ENCODE results near the gene ABI1.
A peak's percentile ranks its signal among the peaks of the same experiment; 100 is the strongest.
"Not testable (repeated sequence)": the region's sequence is repeated elsewhere in the genome, so short reads cannot be mapped to it uniquely, and the experiment has no call there.

The ABI1 gene

GRCh38 chr10:26860443-26861204 lies at the start of gene ABI1:
Gene ABI1, minus strand, starts transcription at chr10:26860958. Its CDS starts 95 bp downstream, at chr10:26860863.
- peak; percentile 98 for DNase-seq

GRCh38 chr10:26909753-26910152 lies 49.0 kb upstream of the ABI1 start:
- DNase-seq, result no peak

DNA sequence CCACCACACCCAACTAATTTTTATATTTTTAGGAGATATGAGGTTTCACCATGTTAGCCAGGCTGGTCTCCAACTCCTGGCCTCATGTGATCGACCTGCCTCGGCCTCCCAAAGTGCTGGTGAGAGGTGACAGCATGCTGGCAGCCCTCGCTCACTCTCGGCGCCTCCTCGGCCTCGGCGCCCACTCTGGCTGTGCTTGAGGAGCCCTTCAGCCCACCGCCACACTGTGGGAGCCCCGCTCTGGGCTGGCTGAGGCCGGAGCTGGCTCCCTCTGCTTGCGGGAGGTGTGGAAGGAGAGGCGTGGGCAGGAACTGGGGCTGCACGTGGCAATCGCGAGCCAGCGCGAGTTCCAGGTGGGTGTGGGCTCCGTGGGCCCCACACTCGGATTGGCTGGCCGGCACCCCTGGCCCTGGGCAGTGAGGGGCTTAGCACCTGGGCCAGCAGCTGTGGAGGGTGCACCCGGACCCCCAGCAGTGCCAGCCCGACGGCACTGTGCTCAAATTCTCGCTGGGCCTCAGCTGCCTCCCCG lies 44.6 kb upstream of the ABI1 start:
- not testable (repeated sequence) for DNase-seq

DNA sequence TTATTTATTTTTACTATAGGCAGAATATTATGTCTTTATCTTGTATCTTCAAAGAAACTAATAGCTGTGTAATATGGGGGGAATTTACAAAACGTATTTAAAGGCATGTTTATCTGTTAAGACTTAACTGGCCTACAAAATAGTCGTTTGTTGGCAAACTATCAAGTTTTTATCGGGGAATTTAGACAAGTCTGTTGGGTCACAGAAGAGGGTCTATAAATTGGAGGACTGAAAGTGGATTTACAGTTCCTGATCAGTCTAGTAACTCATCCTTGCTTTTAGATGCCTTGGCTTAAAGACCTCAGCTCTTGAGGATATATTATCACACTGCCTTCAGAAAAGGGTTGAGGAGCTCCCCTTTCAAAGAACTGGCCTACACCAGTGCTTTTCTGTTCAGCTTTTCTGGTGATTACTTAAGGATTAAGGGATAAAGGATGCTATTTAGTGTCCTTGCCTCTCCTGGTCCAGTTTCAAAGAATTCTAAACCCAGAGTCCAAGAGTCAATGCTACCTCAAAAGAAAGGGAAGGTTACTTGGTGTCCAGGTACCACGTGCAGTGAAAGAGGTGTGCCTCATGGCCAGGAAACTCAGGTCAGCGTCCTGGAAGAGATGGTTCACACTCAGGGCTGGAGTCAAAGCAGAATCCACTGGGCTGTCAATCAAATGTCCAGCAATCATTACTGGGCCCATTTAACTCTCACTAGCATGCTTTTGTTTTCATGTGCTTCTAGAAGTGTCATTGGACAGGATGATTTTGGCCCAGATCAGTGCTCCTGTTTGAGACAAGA lies 42.9 kb upstream of the ABI1 start:
- no peak for DNase-seq

- not testable (repeated sequence) for DNase-seq
Measured at GRCh38 chr10:26892306-26892923, 31.7 kb upstream of the ABI1 start.

DNA sequence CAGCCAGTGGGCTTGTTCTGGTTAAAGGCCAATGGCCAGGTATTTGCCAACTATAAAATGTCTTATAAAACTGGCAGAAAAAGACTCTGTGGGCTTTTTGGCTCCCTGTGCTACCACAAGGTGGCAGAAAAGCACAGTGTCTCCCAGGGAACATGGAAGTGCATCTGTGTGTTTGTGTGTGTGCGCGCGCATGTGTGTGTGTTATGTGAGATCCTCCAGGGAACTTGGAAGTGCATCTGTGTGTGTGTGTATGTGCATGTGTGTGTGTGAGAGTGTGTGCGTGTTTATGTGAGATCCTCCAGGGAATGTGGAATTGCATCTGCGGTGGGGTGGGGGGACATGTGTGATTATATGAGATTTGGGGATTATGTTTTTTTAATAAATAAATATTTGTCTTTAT lies 30.2 kb upstream of the ABI1 start:
- peak; percentile 24 for DNase-seq

- DNase-seq, result no peak
Measured at GRCh38 chr10:26887611-26888215, 27.0 kb upstream of the ABI1 start.

DNA sequence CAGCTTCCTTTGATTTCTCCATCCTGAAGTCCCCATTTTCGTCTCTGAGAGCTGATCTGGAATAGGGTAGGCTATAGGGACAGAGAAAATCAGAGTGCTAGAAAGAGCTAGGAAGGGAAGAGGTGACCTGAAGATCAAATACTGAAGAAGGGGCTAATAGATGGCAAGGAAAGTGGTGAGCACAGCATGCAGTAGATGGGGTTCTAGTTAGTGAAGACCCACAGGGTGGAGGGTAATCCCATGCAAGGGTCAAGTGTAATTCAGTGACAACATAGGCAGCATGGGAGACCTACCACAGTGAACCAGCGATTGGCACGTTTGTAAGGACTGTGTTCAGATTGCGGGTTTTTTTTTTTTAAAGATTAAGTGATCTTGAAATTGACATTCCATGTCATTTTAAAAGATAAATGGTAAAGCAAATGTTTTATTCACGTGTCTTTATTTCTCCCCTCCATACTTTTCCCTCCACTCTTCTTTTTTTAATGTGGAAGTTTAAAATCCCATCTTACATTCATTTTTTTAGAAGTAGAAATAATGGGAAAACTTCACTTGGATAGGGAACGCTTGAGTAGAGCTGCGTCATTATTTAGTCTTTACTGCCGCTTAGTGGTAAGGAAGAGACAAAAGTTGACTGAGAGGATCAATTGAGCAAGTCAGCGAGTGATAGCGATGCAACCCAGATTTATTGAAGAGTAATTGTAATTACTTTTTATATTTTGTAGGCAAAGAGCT lies 21.0 kb upstream of the ABI1 start:
- DNase-seq, result peak; percentile 39

DNA sequence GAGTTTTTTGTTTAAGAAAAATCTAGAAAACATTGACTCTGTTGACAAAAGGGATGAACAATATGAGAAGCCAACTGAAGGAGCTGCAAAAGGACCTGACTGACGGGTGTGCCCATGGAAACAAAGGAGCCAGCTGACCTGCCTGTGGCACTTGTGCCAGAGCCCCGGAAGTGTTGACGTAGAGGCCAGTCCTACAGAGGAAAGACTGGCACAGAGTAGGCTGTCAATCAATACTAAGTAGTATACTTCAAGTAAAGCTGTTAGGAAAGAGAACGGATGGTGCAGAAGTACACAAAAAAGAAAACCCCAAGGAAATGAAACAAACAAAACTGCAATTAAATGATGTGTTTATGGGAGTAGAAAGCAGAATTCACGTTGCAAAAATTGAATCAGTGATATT lies 19.0 kb upstream of the ABI1 start:
- DNase-seq, result peak; percentile 8

GRCh38 chr10:26870766-26871165 lies 10.0 kb upstream of the ABI1 start:
- DNase-seq, result no peak

DNA sequence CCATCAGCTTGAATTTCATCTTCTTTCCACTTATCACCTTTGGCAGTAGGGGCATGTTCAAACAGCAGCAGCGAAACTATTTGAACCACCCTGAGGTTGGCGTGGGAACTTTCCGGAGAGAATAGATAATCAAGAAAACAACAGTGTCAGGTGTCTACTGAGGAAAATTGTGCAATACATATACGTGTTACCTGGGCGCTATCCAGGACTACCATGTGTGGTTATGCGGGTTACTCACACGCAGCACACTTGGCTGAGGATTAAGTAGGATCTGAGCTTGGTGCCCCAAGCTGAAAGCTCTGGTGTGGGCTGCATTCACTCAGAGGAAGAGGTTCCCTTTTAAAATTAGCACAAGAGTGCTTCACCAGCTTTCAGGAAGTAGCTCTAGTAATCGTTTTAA lies 8.8 kb upstream of the ABI1 start:
- DNase-seq, result no peak

- no peak for DNase-seq
Measured at GRCh38 chr10:26863351-26864076, 2.8 kb upstream of the ABI1 start.

- no peak for DNase-seq
Measured at GRCh38 chr10:26861205-26861998, 644 bp upstream of the ABI1 start.

DNA sequence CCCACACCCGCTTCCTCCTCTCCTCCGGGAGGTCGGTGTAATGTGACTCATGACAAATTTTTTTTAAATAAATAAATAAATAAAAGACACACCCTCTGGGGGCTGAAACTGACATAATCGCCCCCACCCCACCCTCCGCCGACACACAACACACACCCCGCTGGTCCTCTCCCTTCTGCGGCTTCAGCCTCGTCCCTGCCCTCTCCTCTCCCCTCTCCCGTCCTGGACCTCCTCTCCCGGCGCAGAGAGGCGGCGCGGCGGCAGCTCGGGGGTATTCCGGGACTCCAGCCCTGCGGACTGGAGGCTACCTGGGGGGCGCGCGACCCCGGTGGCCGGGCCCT lies 686 bp downstream of the ABI1 start:
- no peak for DNase-seq

DNA sequence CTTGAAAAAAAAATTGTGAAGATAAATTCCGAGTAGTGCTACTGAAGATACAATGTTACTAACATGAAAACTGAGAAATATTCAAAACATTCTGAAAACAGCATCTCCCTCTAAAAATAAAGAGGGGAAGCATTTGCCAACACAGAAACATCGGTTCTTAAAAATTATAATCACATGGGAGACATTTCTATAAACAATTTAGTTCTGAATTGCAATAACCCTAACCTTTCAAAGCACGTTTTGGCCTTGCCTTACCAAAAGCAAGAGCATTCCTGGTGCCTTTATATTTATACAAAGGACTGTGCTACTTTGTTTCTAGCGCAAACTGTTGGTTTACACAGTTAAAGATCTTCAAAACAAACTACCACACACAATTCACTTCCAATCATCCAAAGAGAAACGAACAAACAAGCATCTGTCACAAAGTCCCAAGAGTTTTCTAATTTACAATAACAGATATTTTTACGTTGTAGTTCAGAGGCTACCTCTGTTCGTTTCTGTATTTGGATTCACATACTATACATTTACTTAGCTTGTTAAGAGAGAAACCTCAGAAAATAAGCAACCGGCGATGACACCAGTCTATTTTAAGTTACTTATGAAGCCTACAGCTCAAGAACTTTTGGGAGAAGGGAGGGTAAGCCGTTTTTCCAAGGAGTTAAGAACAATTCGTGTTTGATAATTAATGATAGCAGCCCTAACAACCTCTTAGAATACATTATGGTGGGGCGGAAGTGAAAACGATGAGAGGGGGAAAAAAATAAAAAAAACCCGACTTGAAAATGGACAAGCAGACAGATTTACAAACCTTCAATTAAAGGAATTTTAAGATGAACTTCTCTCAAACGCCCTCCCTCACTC lies 1.3 kb downstream of the ABI1 start:
- DNase-seq, result no peak

GRCh38 chr10:26858707-26859034 lies 2.1 kb downstream of the ABI1 start:
- no peak for DNase-seq

DNA sequence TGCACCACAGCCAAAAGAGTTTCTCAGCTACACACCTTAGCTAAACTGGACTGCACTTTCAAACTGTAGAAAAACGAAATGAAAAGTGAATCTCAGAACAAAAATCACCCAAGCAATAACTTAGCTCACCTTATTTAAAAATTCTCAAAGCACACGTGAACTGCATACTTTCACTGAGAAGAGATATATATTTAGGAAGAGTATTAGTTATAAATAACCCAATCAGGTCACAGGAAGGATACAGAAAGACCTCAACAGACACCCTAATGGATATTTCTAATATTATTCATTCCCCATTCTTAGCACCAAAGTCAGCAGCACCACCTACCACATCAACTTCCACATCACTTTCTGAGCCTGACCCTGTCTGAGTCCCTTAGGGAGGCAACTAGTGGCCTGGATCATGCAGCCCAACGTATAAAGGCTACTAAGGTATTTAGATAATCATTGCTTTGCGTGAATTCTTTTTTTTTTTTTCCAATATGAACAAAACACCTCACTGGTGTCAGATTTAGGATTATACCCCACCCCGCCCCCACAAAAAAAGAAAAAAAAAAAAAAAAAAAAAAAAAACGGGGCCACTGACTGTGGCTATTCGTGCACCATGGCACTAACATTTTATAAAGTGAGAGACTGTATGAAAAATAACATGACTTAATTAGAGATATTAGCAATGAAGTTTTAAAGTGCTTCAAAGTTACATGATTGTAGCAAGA lies 2.6 kb downstream of the ABI1 start:
- DNase-seq, result no peak

- not testable (repeated sequence) for DNase-seq
Measured at GRCh38 chr10:26857553-26857952, 3.2 kb downstream of the ABI1 start.

- DNase-seq, result no peak
Measured at GRCh38 chr10:26855186-26855585, 5.6 kb downstream of the ABI1 start.
